Neural cell (in vitro differentiated cells): ENCODE data around the gene RASL10A. TPM values are rescaled to one million over a fixed set of nuclear protein-coding genes. Genes with fewer than 3 reads are reported as not detected.

ENCODE experiments used
- H2AFZ ChIP-seq: fragments of 200-600, 300-800 bp; sonication (generic), shearing (Covaris generic); 2 replicates; pipeline ENCODE4 v1.6.0; 2014; ENCODE audit warnings: low read depth, mild to moderate bottlenecking, antibody characterized with exemption, low read length, moderate library complexity
- H3F3A ChIP-seq: fragments of 200-600 bp; shearing (Covaris generic); 2 replicates; pipeline ENCODE4 v1.6.1; 2016; ENCODE audit warnings: mild to moderate bottlenecking, moderate library complexity, mixed read lengths, antibody characterized with exemption, low read length; ENCODE audit not compliant: insufficient read depth, poor library complexity, severe bottlenecking
- H3K27ac ChIP-seq: fragments of 200-600, 300-800 bp; sonication (generic), shearing (Covaris generic); 2 replicates; pipeline ENCODE4 v1.5.1; 2014; ENCODE audit warnings: mild to moderate bottlenecking, low read length, moderate library complexity
- H3K27me3 ChIP-seq: fragments of 300-800, 200-600 bp; sonication (generic), shearing (Covaris generic); 2 replicates; pipeline ENCODE4 v1.6.0; 2014; ENCODE audit warnings: mild to moderate bottlenecking, low read depth, low read length, moderate library complexity; ENCODE audit not compliant: insufficient read depth
- H3K36me3 ChIP-seq: fragments of 300-800, 200-600 bp; sonication (generic), shearing (Covaris generic); 2 replicates; pipeline ENCODE4 v1.5.1; 2014; ENCODE audit warnings: mild to moderate bottlenecking, antibody characterized with exemption, low read length, moderate library complexity; ENCODE audit not compliant: insufficient read depth
- H3K4me2 ChIP-seq: fragments of 300-800, 200-600 bp; sonication (generic), shearing (Covaris generic); 2 replicates; pipeline ENCODE4 v1.6.0; 2014; ENCODE audit warnings: mild to moderate bottlenecking, low read length
- H3K4me3 ChIP-seq: fragments of 300-800, 200-600 bp; sonication (generic), shearing (Covaris generic); 2 replicates; pipeline ENCODE4 v1.5.1; 2014; ENCODE audit warnings: mild to moderate bottlenecking, low read length, moderate library complexity
- H3K79me2 ChIP-seq: fragments of 200-600 bp; shearing (Covaris generic); replicated peaks from 2 replicates; pipeline ENCODE4 v1.6.0; 2014; ENCODE audit warnings: mild to moderate bottlenecking, low read length, moderate library complexity; ENCODE audit not compliant: insufficient read depth
- H3K9ac ChIP-seq: fragments of 300-800, 200-600 bp; sonication (generic), shearing (Covaris generic); 2 replicates; pipeline ENCODE4 v1.6.1; 2016; ENCODE audit warnings: mild to moderate bottlenecking, low read length, mixed read lengths
- H3K9me2 ChIP-seq: fragments of 200-600 bp; shearing (Covaris generic); 2 replicates; pipeline ENCODE4 v1.6.1; 2016; ENCODE audit warnings: mild to moderate bottlenecking, low read length, mixed read lengths; ENCODE audit not compliant: insufficient read depth
- H3K9me3 ChIP-seq: fragments of 200-600, 300-800 bp; sonication (generic), shearing (Covaris generic); 2 replicates; pipeline ENCODE4 v1.6.1; 2016; ENCODE audit warnings: mild to moderate bottlenecking, mixed run types, low read length, moderate library complexity, mixed read lengths
- H4K20me1 ChIP-seq: fragments of 200-600 bp; shearing (Covaris generic); 2 replicates; pipeline ENCODE4 v1.6.1; 2016; ENCODE audit warnings: mild to moderate bottlenecking, mixed run types; ENCODE audit not compliant: insufficient read depth
- CTCF ChIP-seq: fragments of 450-650 bp; IDR thresholded peaks from 2 replicates; pipeline ENCODE4 v1.5.1; 2014; ENCODE audit warnings: antibody characterized with exemption, mild to moderate bottlenecking, moderate library complexity; ENCODE audit not compliant: poor library complexity, severe bottlenecking
- EP300 ChIP-seq: fragments of 450-650 bp; conservative IDR thresholded peaks from 2 replicates; pipeline ENCODE4 v1.6.1; 2014; ENCODE audit warnings: antibody characterized with exemption, mild to moderate bottlenecking, moderate library complexity; ENCODE audit not compliant: poor library complexity, severe bottlenecking
- EZH2 ChIP-seq: fragments of 200-600, 300-800 bp; shearing (Covaris generic), sonication (generic); IDR thresholded peaks from 2 replicates; pipeline ENCODE4 v1.6.1; 2014; ENCODE audit warnings: antibody characterized with exemption, low read length, borderline replicate concordance, mild to moderate bottlenecking; ENCODE audit not compliant: insufficient read depth, poor library complexity, severe bottlenecking
- MXI1 ChIP-seq: fragments of 450-650 bp; conservative IDR thresholded peaks from 2 replicates; pipeline ENCODE4 v1.6.1; 2014; ENCODE audit warnings: antibody characterized with exemption, mild to moderate bottlenecking; ENCODE audit not compliant: poor library complexity, severe bottlenecking
- POLR2AphosphoS5 ChIP-seq: IDR thresholded peaks from 2 replicates; pipeline ENCODE4 v1.6.1; 2012
- RAD21 ChIP-seq: fragments of 450-650 bp; conservative IDR thresholded peaks from 2 replicates; pipeline ENCODE4 v1.6.1; 2014; ENCODE audit warnings: antibody characterized with exemption, mild to moderate bottlenecking, moderate library complexity
- REST ChIP-seq: IDR thresholded peaks from 2 replicates; pipeline ENCODE4 v1.6.1; 2012; ENCODE audit warnings: borderline replicate concordance
- SMC3 ChIP-seq: fragments of 450-650 bp; conservative IDR thresholded peaks from 2 replicates; pipeline ENCODE4 v1.6.1; 2014; ENCODE audit warnings: antibody characterized with exemption, mild to moderate bottlenecking, moderate library complexity; ENCODE audit not compliant: poor library complexity
- TAF1 ChIP-seq: IDR thresholded peaks from 2 replicates; pipeline ENCODE4 v1.6.1; 2012; ENCODE audit warnings: low read depth
- polyA plus RNA-seq: library from polyadenylated mRNA; depleted of rRNA; stranded (reverse); fragments of >200 nt; gene quantifications from 2 replicates; pipeline ENCODE4 v1.2.3, GENCODE V29; 2014

The RASL10A gene
- polyA plus RNA-seq, 1 donor from 2014 or later: 3.0 TPM

DNA sequence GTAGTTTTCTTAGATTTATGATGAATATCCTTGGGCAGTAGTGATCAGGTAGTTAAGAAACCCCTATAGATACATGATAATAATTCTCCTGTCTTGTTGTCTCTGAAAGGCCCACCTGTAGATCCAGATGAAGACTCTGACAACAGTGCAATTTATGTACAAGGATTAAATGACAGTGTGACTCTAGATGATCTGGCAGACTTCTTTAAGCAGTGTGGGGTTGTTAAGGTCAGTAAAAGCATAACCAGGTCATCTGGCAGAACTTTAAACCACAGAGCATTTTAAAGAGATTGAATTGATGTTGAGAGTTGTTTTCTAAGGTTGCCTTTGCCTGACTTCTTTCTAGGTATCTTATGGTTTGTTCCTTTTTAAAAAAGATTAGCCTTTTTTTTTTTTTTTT, 23.1 kb downstream of the RASL10A start:
- Histone ChIP-seq H3K36me3 (peaks cover 30% of the 10 kb centered on the region), H4K20me1 (peaks cover 5% of the 10 kb centered on the region), H2AFZ (no peak overlapping the region), H3K27me3 (no peaks in the 10 kb centered on the region), H3K9me3 (no peaks in the 10 kb centered on the region), H3K4me2 (no peak overlapping the region), H3F3A (no peaks in the 10 kb centered on the region), H3K27ac (no peak overlapping the region), H3K79me2 (peaks cover 8% of the 10 kb centered on the region), H3K9ac (no peak overlapping the region), H3K4me3 (no peak overlapping the region), H3K9me2 (no peaks in the 10 kb centered on the region)
- TF ChIP-seq RAD21 (no peak), CTCF (no peak), TAF1 (no peak), POLR2AphosphoS5 (no peak), REST (no peak), MXI1 (no peak), SMC3 (no peak), EZH2 (no peak), EP300 (no peak)

GRCh38 chr22:29291215-29291614, 24.3 kb downstream of the RASL10A start:
- H3K27ac ChIP-seq: no peak overlapping the region
- TF ChIP-seq POLR2AphosphoS5: no peak
- TF ChIP-seq REST: no peak
- TF ChIP-seq EZH2: no peak
- no peak for TF ChIP-seq SMC3
- TF ChIP-seq EP300: no peak
- no peak for TF ChIP-seq RAD21
- TF ChIP-seq MXI1: no peak
- TF ChIP-seq CTCF: no peak
- no peak for TF ChIP-seq TAF1
- no peaks in the 10 kb centered on the region for H3K9me3 ChIP-seq
- no peak overlapping the region for H2AFZ ChIP-seq
- no peaks in the 10 kb centered on the region for H3K27me3 ChIP-seq
- no peak overlapping the region for H3K9ac ChIP-seq
- peaks cover 5% of the 10 kb centered on the region for H4K20me1 ChIP-seq
- peaks cover 14% of the 10 kb centered on the region for H3K79me2 ChIP-seq
- H3K4me3 ChIP-seq: no peak overlapping the region
- H3F3A ChIP-seq: no peaks in the 10 kb centered on the region
- H3K36me3 ChIP-seq: peaks cover 23% of the 10 kb centered on the region
- no peaks in the 10 kb centered on the region for H3K9me2 ChIP-seq
- no peak overlapping the region for H3K4me2 ChIP-seq
